AG08395 (cell line): ENCODE results near the gene RAB7A.
"Not testable (repeated sequence)": the region's sequence is repeated elsewhere in the genome, so short reads cannot be mapped to it uniquely, and the experiment has no call there.

Source experiments
- DNase-seq: peaks from one replicate; pipeline ENCODE4 v3.0.0; 2012; ENCODE audit warnings: mixed read lengths, low spot score

The RAB7A gene

DNA sequence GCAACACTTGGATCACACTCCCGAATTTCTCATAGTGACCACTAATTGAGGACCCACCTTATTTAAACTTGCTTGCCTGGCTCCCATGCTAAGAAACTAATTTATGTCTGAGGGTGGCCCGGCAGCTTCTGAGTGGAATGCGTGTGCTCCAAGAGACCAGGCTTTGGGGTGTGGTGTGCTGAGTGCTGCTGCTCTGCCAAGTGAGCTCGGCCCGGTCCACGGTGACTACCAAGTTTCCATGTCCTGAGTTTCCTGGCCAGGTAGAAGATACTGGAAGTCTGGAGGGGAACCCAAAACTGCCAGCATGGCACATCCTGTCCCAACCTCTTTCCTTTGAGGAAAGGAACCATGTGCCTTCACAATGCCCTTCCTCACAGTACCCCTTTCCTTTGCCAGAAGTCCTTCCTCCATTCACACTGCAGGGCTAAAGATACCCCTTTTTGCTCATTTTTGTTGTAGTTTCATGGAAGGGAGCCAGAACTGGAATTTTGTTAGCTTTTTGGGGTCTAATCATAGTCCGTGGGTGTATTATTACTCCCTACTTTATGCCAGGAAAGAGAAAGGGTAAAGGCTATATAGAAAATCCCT is 94.4 kb downstream of the RAB7A start:
- DNase-seq: no peak

DNA sequence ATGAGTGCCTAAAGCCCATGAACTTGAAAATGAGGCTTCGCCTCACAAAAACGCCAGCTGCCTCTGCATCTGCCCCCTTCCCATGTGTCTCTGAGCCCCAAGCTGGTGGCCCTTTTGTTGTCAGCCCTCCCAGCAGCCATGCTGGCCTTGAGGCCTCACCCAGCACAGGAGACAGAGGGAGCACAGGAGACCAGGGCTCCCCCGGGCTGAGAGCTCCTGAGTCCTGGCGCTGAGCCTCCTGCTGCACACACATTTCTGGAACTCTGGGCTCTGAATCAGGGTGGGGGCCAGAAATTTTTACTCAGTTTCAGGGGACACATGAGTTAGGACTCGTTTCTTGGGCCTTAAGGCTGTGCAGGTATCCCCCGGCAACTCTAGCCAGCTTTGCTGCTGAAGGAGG is 97.0 kb downstream of the RAB7A start:
- no peak for DNase-seq

DNA sequence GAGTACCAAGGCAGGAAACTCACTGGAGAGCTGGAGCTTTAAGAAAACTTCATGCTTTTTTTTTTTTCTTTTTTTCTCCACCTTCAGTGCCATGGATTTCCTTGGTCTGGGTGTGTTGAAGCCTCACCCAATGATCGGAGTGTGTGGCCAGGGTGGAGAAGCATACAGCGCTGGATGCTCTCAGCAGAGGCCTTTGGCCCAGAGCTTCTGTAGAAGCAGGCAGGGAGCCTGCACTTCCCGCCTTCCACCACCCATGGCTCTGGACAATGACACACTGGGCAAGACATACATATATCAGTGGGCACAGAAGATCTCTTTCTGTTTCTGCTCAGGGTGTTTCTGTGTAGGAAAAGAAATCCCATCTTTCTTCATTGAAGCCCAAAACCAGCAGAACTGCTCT is 97.6 kb downstream of the RAB7A start:
- no peak for DNase-seq

DNA sequence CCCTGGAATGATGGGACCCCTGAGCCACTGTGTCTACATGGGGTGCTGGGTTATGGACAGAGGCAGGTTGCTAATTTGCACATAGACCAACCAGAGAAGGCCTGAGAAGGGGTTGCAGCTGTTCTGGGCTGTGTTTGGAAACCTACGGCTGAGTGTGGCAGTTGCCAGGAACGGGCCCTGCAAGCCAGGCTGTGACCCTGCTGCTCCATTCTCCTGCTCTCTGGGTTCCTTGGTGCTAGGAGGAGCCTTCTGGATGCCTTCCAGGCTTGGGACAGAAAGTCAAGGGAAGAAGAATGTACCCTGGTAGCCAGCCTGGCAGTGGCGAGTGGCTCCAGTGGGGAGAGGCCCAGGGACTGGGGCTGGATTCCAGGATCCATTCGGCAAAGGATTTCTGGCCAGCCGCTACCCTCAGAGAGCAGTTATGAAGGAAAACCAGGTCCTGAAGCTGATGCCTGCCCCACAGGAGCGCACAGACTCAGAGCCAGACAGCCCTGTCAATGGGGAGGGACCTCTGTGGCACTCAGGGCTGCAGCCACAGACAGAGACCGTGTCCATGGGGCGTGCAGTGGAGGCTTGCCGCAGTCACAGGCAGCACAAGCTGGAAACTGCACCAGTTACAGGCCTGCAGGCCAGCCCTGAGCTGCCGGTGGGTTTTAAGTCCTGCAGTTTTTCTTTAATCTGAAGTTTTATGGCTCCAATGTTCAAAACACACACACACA is 98.3 kb downstream of the RAB7A start:
- DNase-seq: no peak

DNA sequence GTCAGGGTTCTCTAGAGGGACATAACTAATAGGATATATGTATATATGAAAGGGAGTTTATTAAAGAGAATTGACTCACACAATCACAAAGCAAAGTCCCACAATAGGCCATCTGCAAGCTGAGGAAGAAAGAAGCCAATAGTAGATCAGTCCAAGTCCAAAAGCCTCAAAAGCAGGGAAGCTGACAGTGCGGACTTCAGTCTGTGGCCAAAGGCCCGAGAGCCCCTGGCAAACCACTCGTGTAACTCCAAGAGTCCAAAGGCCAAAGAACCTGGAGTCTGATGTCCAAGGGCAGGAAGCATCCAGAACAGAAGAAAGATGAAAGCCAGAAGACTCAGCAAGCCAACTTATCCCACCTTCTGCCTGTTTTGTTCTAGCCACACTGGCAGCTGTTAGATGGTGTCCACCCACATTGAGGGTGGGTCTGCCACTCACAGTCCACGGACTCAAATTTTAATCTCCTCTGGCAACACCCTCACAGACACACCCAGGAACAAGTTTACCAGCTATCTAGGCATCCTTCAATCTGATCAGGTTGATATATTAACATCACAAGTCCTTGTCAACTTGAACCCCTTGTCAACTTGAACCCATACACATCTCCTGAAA is 99.2 kb downstream of the RAB7A start:
- DNase-seq: no peak

DNA sequence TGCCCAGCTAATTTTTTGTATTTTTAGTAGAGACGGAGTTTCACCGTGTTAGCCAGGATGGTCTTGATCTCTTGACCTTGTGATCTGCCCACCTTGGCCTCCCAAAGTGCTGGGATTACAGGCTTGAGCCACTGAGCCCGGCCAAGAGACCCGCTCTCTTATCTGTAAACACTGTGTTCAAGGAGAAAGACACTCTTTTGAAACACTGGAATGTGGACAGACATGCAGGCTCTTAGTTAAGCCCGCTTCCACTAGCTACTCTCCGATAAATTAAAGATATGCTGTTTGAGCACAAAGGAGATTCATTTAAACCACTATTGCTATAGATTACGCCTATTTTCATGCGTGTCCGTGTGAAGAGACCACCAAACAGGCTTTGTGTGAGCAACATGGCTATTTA is 103.1 kb downstream of the RAB7A start:
- DNase-seq: not testable (repeated sequence)

DNA sequence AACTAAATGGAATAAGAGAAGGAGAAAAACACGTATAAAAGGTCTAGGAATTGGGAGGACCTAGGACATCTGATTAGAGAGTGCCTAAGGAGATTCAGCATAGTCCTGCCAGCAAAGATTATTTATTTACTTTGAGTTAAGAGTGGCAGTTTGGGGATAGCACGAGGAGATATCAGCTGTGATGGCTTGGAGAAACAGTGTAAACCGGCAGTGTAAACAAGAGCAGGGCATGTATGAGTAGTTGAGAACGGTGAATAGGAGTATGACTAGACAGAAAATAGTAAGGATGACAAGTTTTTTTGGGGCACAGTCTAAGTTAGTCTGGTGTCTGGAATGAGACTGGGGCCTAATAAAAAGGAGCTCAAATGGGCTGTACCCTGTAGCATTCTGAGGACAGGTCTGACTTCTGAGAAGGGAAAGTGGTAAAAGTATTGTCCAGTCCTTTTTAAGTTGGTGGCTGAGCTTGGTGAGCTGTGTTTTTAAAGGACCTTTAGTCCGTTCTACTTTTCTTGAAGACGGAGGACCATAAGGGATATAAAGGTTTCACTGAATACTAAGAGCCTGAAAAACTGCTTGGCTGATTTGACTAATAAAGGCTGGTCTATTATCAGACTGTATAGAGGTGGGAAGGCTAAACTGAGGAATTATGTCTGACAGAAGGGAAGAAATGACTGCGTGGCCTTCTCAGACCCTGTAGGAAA is 104.1 kb downstream of the RAB7A start:
- DNase-seq: not testable (repeated sequence)

DNA sequence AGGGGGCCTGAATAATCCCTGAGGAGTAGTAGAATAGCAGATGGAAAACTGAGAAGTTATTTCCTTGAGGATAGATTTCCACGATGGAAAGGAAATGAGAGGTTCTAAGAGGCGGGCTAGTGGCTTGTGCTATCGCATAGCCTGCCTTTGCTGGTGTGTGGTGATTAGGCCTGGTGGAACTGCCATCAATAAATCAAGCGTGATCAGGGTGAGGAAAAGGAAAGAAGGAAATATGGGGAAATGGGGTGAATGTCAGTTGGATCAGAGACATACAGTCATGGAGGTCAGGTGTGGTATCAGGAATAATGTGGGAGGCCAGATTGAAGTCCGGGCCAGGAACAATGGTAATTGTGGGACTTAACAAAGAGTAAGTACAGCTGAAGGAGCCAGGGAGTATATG is 104.8 kb downstream of the RAB7A start:
- not testable (repeated sequence) for DNase-seq

DNA sequence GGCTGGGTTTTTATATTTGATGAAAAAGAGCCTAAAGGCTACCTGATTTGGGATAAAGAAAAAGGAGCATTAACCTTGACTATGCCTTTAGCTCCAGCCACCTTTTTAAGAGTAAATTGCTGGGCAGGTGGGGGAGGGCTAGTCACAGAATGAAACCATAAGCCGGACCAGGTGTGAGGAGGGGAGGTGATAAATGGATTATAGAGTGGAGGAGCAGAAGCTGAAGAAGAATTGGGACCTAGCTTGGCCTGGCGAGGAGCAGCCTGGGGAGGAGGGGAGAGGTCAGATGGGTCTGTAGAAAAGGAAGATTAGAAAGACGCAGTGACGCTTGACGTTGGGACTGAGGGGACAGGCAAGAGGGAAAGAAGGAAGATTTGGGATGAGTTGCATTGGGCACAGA is 107.0 kb downstream of the RAB7A start:
- not testable (repeated sequence) for DNase-seq

DNA sequence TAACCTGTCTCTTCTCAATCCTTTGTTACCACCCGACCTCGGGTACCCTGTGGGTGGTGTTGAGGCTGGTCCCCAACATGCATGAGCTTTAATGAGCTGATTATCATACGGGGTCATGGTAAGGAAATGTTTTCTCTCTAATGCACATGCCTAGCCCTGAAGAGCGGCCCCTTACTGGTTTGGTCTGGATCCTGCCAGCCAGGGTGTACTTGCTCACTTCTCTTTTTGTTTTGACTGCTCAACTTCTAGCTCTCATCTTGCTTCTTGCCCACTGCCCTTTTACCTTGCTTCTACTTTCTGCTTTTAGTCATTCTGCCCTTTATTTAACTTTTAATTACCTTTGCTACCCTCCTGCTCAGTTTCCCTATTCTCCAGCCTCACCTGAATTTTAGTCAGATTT is 109.1 kb downstream of the RAB7A start:
- DNase-seq: no peak

DNA sequence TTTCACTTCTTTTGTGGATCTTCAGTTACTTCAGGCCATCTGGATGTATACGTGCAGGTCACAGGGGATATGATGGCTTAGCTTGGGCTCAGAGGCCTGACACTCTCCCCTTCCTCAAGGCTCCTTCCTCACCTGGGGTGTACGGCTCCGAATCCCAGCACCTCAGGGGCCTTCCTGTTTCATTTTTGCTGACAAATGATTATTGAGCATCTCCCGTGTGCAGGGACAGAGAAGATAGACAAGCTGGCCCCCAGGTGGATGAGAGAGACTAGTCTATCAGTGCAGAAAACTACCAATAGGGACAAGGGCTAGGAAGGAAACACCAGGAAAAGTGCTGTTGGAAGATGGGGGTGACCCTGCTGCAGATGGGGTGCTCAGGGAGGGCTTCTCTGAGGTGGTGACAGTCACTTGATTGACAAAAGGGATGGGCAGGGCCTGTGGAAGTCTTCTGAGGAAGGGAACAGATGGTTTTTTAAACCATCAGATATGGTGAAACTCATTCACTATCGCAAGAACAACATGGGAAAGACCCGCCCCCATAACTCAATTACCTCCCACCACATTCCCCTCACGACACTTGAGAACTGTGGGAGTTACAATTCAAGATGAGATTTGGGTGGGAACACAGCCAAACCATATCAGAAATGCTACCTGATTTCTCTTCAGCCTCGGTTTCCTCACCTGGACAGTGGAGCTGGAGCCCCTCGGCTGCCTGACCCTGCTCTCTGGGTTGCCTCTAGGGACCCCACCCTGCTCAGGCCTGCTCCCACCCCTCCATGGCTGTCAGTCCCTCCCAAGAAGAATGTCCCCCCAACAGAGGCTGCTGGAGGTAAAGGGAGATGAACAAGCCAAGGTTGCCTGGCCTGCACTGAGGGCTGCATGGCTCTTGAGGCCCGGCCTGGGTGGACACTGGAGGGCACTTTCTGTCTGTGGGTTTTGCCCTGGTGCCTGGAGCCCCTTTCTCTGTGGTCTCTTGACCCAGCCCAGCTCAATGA is 116.2 kb downstream of the RAB7A start:
- no peak for DNase-seq

DNA sequence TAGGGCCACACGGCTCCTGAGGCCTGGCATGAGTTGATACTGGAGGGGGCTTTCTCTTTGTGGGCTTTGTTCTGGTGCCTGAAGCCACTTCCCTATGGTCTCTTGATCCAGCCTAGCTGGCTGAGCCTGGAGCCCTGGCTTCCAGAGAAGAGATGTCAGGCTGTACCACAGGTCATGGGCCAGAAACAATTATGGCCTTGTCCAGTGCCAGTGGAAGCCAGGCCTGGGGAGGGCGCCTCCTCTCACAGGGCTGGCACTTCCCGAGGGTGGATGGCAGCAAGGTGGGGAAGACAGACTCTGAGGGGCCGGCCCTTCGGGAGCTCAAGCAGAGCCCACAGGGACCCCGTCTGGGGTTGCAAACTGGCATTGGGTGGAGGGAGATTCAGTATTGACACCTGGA is 118.5 kb downstream of the RAB7A start:
- DNase-seq: no peak

DNA sequence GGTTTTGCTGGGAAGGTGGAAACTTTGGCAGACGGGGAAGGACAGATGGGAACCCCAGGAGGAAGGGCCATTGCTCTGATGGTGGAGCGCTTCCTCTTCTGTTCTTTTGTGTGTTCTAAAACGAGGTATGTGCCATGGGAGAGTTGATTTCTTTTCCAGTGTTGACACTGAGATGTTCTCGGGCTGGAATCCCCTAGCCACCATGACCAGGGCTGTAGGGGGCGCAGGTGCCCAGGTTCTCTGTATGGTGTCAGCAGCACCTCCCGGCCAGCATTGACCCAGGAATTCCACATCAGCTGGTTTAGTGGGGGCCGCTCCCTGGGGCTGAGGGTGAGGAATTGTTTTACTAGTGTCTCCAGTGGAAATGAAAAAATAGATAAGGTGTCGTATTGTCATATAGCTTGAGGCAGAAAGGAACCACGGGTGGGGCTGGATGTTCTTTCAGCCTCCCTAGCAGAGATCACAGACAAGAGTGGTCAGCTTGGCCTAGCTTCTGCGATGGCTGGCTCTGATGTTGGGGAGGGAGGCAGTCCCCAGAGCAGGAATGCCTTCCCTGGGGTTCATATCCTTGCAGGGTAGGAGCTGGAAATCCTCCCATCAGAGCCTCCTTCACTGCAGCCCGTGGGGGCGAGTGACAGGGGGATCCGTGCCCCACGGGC is 119.3 kb downstream of the RAB7A start:
- DNase-seq: no peak

DNA sequence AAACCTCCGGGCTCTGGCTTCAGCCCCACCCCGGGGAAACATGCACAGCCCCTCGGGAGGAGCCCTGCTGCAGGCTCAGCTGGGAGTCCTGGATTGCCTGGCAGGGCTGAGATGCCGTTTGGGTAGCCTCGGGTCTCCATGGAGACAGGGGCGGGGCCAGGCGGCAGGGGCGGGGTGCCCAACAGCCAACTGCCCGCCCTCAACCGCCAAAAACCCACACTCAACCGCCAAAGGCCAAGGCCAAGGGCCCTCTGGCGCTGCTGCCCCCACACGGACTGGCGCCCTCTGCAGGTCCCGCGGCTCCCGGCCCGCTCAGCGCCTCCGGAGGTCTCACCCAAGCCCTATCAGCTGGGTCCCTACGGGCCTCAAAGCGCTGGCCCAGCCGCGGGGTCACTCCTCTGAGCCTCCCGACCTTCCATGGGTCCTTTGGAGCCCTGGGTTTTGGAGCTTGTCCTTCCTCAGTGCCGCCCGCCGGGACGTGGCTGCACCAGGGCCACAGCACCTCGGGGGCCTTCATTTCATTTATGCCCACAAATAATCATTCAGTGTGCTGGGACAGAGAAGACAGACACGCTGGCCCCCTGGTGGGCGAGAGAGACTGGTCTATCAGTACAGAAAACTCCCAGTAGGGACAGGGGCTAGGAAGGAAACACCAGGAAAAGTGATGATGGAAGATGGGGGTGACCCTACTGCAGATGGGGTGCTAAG is 119.9 kb downstream of the RAB7A start:
- peak; percentile 96 for DNase-seq

DNA sequence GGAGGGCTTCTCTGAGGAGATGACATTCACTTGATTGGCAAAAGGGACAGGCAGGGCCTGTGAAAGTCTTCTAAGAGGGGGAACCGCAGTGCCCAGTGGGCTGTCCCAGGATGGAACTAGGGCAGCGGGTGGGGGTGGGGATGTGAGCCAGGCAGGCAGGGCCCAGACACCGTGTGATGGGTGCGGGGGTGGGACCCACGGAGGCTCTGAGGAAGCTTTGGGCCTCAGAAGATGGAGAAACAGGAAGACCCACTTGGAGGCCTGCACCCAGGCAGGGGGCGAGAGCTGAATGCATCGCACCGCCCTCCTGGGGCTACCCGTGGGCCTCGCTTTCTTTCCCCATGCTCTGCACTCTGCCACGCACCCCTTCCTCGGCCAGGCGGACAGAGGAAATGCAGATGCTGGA is 120.5 kb downstream of the RAB7A start:
- no peak for DNase-seq

DNA sequence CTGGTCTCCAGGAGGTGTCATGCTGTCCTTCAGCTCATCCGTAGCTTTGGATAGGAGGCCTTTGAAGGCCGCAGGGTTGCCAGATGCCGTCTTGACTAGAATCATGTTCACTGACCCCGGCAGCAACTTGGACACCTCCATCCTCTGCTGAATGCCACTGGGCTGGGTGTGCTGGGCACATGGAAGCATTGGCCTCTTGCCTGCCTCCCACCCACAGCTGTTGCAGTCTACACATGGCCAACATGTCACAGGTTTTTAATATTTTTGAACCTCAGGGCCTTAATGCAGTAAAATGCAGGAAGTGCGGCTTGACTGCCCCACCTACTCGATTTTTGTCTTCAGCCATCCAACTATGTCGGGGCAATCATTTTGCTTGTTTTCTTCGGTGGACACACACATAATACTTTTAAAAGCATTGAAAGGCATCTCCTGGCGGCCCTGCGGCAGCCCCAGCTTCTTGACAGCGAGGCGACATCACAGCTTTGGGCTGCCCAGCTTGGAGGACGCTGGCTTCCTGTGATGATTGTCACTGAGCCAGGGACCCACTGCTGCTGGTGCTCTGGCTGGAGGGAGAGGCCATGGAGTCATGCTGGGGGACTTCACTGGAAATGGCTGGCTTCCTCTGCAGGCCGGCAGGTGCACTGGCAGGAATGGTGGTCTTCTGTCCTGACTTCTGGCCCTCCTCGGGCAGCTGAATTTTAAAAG is 121.8 kb downstream of the RAB7A start:
- DNase-seq: no peak

DNA sequence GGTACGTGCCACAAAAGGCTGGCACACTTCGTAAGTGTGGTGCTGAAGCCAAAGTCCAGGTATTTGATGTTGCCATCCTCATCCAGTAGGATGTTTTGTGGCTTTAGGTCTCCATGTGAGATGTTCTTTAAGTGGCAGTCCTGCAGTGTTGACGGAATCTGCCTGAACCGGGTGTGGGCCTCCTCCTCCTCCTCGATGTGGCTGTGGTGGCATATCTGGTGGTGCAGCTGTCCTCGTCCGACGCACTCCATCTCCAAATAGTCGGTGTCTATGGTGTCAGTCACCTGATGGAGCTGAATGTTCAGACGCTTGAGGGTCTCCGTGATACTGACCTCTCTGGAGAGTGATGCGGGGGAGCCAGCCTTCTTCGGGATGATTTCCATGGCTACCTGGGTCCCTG is 123.0 kb downstream of the RAB7A start:
- no peak for DNase-seq

DNA sequence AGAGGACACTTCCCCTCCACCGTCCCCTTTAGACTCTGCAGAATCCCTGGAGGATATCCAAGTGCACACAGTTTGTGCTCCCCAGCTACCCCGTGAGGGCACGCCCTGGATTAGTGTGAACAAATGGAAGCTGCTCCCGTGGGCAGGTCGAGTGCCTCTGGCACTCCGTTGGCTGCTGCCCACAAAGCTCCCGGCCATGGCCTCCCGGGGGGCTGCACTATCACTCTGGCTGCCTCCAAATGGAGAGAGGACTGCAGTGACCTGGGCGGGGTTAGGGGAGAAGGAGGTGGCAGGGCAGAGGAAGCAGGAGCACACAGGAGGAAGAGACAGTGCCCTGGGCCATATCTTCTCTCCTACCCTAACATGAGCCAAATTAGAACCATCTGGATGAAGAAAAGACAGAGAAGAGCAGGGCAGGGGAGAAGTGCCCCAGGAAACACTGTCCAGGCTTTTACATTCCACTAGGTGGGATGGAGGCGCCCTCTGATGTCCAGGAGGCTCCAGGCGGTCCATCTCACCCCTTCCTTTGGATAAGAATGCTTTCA is 124.0 kb downstream of the RAB7A start:
- peak; percentile 39 for DNase-seq

DNA sequence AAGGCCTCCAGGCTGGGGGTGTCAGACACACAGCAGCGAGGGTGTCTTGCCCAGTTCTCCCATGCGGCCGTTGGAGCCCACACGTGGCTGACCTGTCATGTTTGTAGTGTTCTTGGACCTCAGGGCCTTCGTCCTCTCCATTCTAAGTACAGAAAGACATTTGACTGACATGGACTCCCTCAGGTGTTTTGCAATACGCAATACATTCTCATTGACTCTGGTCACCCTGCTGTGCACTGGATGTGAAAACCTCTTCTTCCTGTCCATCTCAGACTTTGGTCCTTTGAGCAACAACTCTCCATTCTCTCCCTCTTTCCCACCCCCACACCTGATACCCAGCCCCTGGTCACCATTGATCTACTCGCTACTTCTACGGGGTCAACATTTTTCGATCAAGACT is 124.6 kb downstream of the RAB7A start:
- no peak for DNase-seq

DNA sequence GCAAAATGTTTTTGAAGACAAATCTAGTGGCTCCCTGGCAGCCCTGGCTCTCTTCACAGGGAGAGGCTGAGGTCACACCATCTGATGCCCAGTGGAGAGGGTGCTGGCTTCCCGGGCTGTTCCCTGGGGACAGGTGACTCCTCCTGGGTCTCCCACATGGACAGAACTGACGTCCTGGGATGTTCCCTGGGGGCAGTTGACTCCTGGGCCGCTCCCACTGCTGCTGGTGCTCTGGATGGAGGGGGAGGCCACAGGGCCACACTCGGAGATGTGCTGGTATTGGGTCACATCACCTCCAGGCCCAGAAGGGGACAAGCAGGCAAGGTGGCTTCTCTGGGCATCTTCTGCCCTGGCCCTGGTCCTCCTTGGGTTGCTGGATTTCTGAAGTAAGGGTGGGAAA is 125.6 kb downstream of the RAB7A start:
- no peak for DNase-seq
